HCT116 (cell line): ENCODE results near the gene TEX54. TPM values are rescaled to one million over a fixed set of nuclear protein-coding genes. Genes with fewer than 3 reads are reported as not detected.

Experiments
- ATAC-seq: fragments of 200-7000 bp; cut with Tn5 transposase; 2 replicates; pipeline ENCODE4 v1.9.1; 2020; ENCODE audit warnings: mild to moderate bottlenecking, moderate library complexity
- BruUV-seq: library from RNA; stranded (reverse); fragments of 400-500 nt; replicated peaks from 2 replicates; lab custom pipeline; 2021; lab: Mats Ljungman, UMichigan
- CTCF ChIA-PET: fragments of 300-600 bp; sonication (Branson Sonifier 250); formaldehyde crosslinking; loops from one replicate; lab custom pipeline; 2021; ENCODE audit warnings: antibody characterized with exemption; lab: Charles Lee
- POLR2A ChIA-PET: fragments of 300-600, 350-600 bp; sonication (Branson Sonifier 250); formaldehyde crosslinking; loops from one replicate; lab custom pipeline; 2021; ENCODE audit warnings: antibody characterized with exemption; lab: Charles Lee
- RAD21 ChIA-PET, 2 experiments: fragments of 300-600 bp; sonication (Branson Sonifier 250); formaldehyde crosslinking; loops; one replicate each; lab custom pipeline; 2023; ENCODE audit warnings: low total read pairs in 2 of 2; ENCODE audit not compliant: uncharacterized antibody in 2 of 2, unreplicated experiment in 2 of 2, low non-redundant PET in 1 of 2; lab: Charles Lee
- DNase-seq: peaks from one replicate; pipeline ENCODE4 v3.0.0-alpha.2; 2010; ENCODE audit warnings: low read depth, low spot score
- H2AFZ ChIP-seq: fragments of 200-600 bp; shearing (Covaris generic), sonication (generic); 2 replicates; pipeline ENCODE4 v1.6.1; 2017; ENCODE audit warnings: low read depth, mixed run types, mixed read lengths, antibody characterized with exemption, low read length; ENCODE audit not compliant: poor library complexity, severe bottlenecking
- H3K27ac ChIP-seq: 2 replicates; pipeline ENCODE4 v1.5.1; 2012; ENCODE audit warnings: low read depth, low read length
- H3K27me3 ChIP-seq: fragments of 200-600 bp; sonication (generic); 2 replicates; pipeline ENCODE4 v1.6.1; 2016; ENCODE audit warnings: mixed run types, low read length, mixed read lengths; ENCODE audit not compliant: insufficient read depth
- H3K36me3 ChIP-seq, 2 experiments: fragments of 200-500 bp in 1 of 2; fragments of 200-600 bp in 1 of 2; sonication (Bioruptor generic) in 1 of 2; sonication (generic) in 1 of 2; 2 replicates each; pipeline versions ENCODE4 v1.5.1 to v1.6.1; 2014 to 2016; ENCODE audit warnings: low read length in 2 of 2, inconsistent platforms in 1 of 2, mixed read lengths in 1 of 2, mixed run types in 1 of 2; ENCODE audit not compliant: insufficient read depth in 2 of 2, control insufficient read depth in 1 of 2
- H3K4me1 ChIP-seq, 2 experiments: fragments of 200-600 bp in 1 of 2; sonication (generic) in 1 of 2; 2 replicates each; pipeline versions ENCODE4 v1.5.1 to v1.6.1; 2012 to 2017; ENCODE audit warnings: low read length in 2 of 2, inconsistent platforms in 1 of 2, mild to moderate bottlenecking in 1 of 2, mixed read lengths in 1 of 2, mixed run types in 1 of 2, moderate library complexity in 1 of 2; ENCODE audit not compliant: insufficient read depth in 2 of 2, control insufficient read depth in 1 of 2
- H3K4me2 ChIP-seq: fragments of 200-600 bp; sonication (generic); 2 replicates; pipeline ENCODE4 v1.6.1; 2017; ENCODE audit warnings: mixed run types, low read length, mixed read lengths
- H3K4me3 ChIP-seq, 2 experiments: fragments of 200-600 bp in 1 of 2; sonication (generic) in 1 of 2; replicated peaks in 1 of 2; 2 replicates each; pipeline ENCODE4 v1.5.1; 2011 to 2016; ENCODE audit warnings: low read length in 2 of 2, control low read depth in 1 of 2, low read depth in 1 of 2, mild to moderate bottlenecking in 1 of 2, mixed read lengths in 1 of 2, mixed run types in 1 of 2
- H3K79me2 ChIP-seq: fragments of 200-600 bp; sonication (generic); 2 replicates; pipeline ENCODE4 v1.6.1; 2017; ENCODE audit warnings: mild to moderate bottlenecking, mixed run types, low read length, moderate library complexity, mixed read lengths; ENCODE audit not compliant: insufficient read depth
- H3K9ac ChIP-seq: fragments of 200-600 bp; sonication (generic); 2 replicates; pipeline ENCODE4 v1.6.1; 2016; ENCODE audit warnings: low read length, mixed read lengths
- H3K9me2 ChIP-seq: fragments of 200-600 bp; sonication (generic), shearing (Covaris generic); 2 replicates; pipeline ENCODE4 v1.6.1; 2017; ENCODE audit warnings: mixed run types, mild to moderate bottlenecking, moderate library complexity; ENCODE audit not compliant: insufficient read depth
- H3K9me3 ChIP-seq, 2 experiments: fragments of 200-500 bp in 1 of 2; fragments of 200-600 bp in 1 of 2; sonication (Bioruptor generic) in 1 of 2; sonication (generic) in 1 of 2; 2 replicates each; pipeline ENCODE4 v1.6.1; 2014 to 2017; ENCODE audit warnings: low read length in 2 of 2, mixed read lengths in 2 of 2, inconsistent platforms in 1 of 2, low read depth in 1 of 2, mild to moderate bottlenecking in 1 of 2, mixed run types in 1 of 2, moderate library complexity in 1 of 2; ENCODE audit not compliant: control insufficient read depth in 1 of 2, insufficient read depth in 1 of 2
- H4K20me1 ChIP-seq: fragments of 200-600 bp; sonication (generic), shearing (Covaris generic); 2 replicates; pipeline ENCODE4 v1.6.1; 2017; ENCODE audit warnings: mixed run types, mild to moderate bottlenecking, moderate library complexity; ENCODE audit not compliant: insufficient read depth
- CEBPB ChIP-seq: IDR thresholded peaks from 2 replicates; pipeline ENCODE4 v1.6.1; 2012; ENCODE audit warnings: low read depth
- EGR1 ChIP-seq: IDR thresholded peaks from 2 replicates; pipeline ENCODE4 v1.6.1; 2012; ENCODE audit warnings: low read depth
- EZH2 ChIP-seq: fragments of 200-600 bp; sonication (generic); IDR thresholded peaks from 2 replicates; pipeline ENCODE4 v1.6.1; 2017; ENCODE audit warnings: antibody characterized with exemption, mixed run types
- EZH2phosphoT487 ChIP-seq: fragments of 200-600 bp; IDR thresholded peaks from 2 replicates; pipeline ENCODE4 v1.6.1; 2018; ENCODE audit warnings: antibody characterized with exemption, borderline replicate concordance
- FOSL1 ChIP-seq: IDR thresholded peaks from 2 replicates; pipeline ENCODE4 v1.6.1; 2012; ENCODE audit warnings: low read depth
- JUND ChIP-seq: IDR thresholded peaks from 2 replicates; pipeline ENCODE4 v1.6.1; 2012
- SIN3A ChIP-seq: IDR thresholded peaks from 2 replicates; pipeline ENCODE4 v1.6.1; 2012; ENCODE audit warnings: low read depth
- SP1 ChIP-seq: IDR thresholded peaks from 2 replicates; pipeline ENCODE4 v1.6.1; 2012; ENCODE audit warnings: low read depth
- SRF ChIP-seq: IDR thresholded peaks from 2 replicates; pipeline ENCODE4 v1.6.1; 2012; ENCODE audit warnings: low read depth
- YY1 ChIP-seq: IDR thresholded peaks from 2 replicates; pipeline ENCODE4 v1.6.1; 2011; ENCODE audit warnings: low read length, low read depth, moderate library complexity, mild to moderate bottlenecking; ENCODE audit not compliant: insufficient replicate concordance; ENCODE audit errors: extremely low read depth
- ZFX ChIP-seq: fragments of 450-650 bp; IDR thresholded peaks from 2 replicates; pipeline ENCODE4 v1.6.1; 2017
- ZNF274 ChIP-seq: fragments of 200-500 bp; sonication (Bioruptor generic); IDR thresholded peaks from 2 replicates; pipeline ENCODE4 v1.6.1; 2014; ENCODE audit warnings: mild to moderate bottlenecking, low read depth, low read length, inconsistent platforms
- intact Hi-C: fragments of 100-400 bp; cut with micrococcal nuclease; formaldehyde crosslinking; loops from 2 replicates; pipeline ENCODE4 v1.10.0; 2022
- total RNA-seq: library from RNA; stranded (reverse); gene quantifications from one replicate; pipeline ENCODE4 v1.2.1, GENCODE V29; 2021; ENCODE audit not compliant: unreplicated experiment
- TF ChIP-seq, protein P1 (sequence below): IDR thresholded peaks from 2 replicates; pipeline ENCODE4 v1.6.1; 2012; ENCODE audit warnings: low read depth
- TF ChIP-seq, protein P2 (sequence below): IDR thresholded peaks from 2 replicates; pipeline ENCODE4 v1.6.1; 2011; ENCODE audit warnings: mild to moderate bottlenecking, low read length, moderate library complexity; ENCODE audit not compliant: insufficient replicate concordance; ENCODE audit errors: extremely low read depth
- TF ChIP-seq, protein P3 (sequence below), 3 experiments: fragments of 200-600 bp in 1 of 3; sonication (generic) in 1 of 3; IDR thresholded peaks in 2 of 3; conservative IDR thresholded peaks in 1 of 3; 2 replicates each; pipeline ENCODE4 v1.5.1; 2012 to 2017; ENCODE audit warnings: low read depth in 2 of 3, low read length in 2 of 3, antibody characterized with exemption in 1 of 3, borderline replicate concordance in 1 of 3, control low read depth in 1 of 3, mild to moderate bottlenecking in 1 of 3, mixed read lengths in 1 of 3, mixed run types in 1 of 3, moderate library complexity in 1 of 3; ENCODE audit not compliant: insufficient read depth in 1 of 3
- TF ChIP-seq, protein P4 (sequence below): IDR thresholded peaks from 2 replicates; pipeline ENCODE4 v1.6.1; 2012

The TEX54 gene
- total RNA-seq, 1 experiment from 2014 or later = not detected

DNA sequence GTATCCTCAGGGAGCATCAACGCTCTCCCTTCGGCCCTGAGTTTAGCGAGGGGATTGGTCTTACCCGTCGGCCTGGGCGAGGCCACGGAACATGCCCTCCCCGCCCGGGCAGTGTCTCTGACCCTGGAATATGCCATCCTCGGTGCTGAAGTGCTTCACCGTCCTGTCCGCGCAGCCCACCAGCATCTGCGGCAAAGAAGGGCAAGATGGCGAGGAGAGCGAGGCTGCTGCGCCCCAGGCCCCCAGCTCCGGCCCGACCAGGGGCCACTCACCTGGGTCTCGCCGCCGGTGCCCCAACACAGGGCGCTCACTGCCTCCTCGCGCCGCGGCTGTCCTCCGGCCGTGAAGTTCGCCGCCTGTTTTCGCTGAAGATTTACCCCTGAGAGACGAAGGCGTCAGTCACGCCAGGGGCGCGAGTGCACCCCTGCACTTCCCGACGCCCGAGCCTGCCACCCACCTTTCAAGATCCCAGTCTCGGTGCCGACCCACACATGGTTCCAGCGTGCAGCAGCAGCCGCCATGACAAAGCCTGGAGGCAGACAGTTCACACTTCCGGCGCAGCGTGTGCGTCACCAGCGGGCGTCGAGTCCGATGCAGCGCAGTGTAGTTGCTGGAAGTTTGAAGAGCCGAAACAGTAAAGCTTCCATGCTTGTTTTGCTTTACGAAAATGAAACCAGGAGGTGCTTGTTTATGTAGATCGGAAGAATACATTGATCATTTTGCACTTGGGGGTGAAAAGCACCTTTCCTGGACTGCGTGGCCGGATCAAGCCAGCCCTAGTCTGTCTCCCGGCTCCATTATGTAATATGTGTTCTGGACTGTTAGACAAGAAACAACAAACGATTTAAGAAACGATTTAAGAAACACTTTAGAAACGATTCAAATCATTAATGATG is 6.7 kb upstream of the TEX54 start, which contains the start of gene WDR74 (continued):
- no peak for TF ChIP-seq JUND
- no peak for TF ChIP-seq SRF
- TF ChIP-seq, protein P1, sequence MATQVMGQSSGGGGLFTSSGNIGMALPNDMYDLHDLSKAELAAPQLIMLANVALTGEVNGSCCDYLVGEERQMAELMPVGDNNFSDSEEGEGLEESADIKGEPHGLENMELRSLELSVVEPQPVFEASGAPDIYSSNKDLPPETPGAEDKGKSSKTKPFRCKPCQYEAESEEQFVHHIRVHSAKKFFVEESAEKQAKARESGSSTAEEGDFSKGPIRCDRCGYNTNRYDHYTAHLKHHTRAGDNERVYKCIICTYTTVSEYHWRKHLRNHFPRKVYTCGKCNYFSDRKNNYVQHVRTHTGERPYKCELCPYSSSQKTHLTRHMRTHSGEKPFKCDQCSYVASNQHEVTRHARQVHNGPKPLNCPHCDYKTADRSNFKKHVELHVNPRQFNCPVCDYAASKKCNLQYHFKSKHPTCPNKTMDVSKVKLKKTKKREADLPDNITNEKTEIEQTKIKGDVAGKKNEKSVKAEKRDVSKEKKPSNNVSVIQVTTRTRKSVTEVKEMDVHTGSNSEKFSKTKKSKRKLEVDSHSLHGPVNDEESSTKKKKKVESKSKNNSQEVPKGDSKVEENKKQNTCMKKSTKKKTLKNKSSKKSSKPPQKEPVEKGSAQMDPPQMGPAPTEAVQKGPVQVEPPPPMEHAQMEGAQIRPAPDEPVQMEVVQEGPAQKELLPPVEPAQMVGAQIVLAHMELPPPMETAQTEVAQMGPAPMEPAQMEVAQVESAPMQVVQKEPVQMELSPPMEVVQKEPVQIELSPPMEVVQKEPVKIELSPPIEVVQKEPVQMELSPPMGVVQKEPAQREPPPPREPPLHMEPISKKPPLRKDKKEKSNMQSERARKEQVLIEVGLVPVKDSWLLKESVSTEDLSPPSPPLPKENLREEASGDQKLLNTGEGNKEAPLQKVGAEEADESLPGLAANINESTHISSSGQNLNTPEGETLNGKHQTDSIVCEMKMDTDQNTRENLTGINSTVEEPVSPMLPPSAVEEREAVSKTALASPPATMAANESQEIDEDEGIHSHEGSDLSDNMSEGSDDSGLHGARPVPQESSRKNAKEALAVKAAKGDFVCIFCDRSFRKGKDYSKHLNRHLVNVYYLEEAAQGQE = no peak

DNA sequence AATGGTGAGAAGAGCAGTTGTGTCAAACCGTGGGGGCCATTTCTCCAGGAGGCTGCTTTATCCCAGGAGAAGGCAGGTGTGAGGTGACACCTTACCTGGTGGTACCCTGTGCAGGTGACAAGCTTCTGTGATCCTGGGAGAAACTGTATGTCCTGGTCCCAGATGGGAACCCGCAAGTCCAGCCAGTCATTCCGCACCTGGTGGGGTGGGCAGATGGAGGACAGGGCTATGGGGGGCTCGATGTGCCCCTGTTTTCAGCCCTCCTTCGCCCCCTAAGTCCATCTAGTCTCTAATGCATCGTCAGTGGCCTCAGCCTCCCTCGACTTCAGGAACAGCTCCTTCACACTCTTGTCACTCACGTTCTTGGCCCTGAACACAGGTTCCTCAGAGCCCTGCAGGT is 2.7 kb upstream of the TEX54 start:
- no peak overlapping the region for H3K4me3 ChIP-seq
- DNase-seq (no peak), ATAC-seq (no peak)
- no peaks in the 10 kb centered on the region for H3K9me3 ChIP-seq
- no peaks in the 10 kb centered on the region; the same call in 1 of the 2 replicates for H4K20me1 ChIP-seq
- peaks cover 5 to 35% of the 10 kb centered on the region in 2 experiments for H3K4me1 ChIP-seq
- intact Hi-C loops = no loop called here
- H3K27me3 ChIP-seq = no peaks in the 10 kb centered on the region
- no peaks in the 10 kb centered on the region for H3K9me2 ChIP-seq
- no peak overlapping the region for H3K9ac ChIP-seq
- H3K79me2 ChIP-seq = peaks cover 63% of the 10 kb centered on the region
- no peak overlapping the region for H3K27ac ChIP-seq
- H3K36me3 ChIP-seq = peaks cover 15 to 40% of the 10 kb centered on the region in 2 experiments
- no peak overlapping the region for H2AFZ ChIP-seq
- POLR2A ChIA-PET = no interaction called here
- BruUV-seq = no TSS peak
- H3K4me2 ChIP-seq = no peak overlapping the region
- RAD21 ChIA-PET = no interaction called here
- CTCF ChIA-PET = interaction anchor here (0.5 kb wide), 1 partner anchor 161 kb away, joined by 5 read pairs; no protein-coding TSS in a partner anchor
- TF ChIP-seq YY1 (no peak), ZFX (no peak), SIN3A (no peak), SP1 (no peak), JUND (no peak), EZH2 (no peak), EZH2phosphoT487 (no peak), FOSL1 (no peak), ZNF274 (no peak), EGR1 (no peak), CEBPB (no peak)
- TF ChIP-seq, protein P2, sequence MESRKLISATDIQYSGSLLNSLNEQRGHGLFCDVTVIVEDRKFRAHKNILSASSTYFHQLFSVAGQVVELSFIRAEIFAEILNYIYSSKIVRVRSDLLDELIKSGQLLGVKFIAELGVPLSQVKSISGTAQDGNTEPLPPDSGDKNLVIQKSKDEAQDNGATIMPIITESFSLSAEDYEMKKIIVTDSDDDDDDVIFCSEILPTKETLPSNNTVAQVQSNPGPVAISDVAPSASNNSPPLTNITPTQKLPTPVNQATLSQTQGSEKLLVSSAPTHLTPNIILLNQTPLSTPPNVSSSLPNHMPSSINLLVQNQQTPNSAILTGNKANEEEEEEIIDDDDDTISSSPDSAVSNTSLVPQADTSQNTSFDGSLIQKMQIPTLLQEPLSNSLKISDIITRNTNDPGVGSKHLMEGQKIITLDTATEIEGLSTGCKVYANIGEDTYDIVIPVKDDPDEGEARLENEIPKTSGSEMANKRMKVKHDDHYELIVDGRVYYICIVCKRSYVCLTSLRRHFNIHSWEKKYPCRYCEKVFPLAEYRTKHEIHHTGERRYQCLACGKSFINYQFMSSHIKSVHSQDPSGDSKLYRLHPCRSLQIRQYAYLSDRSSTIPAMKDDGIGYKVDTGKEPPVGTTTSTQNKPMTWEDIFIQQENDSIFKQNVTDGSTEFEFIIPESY = no peak
- TF ChIP-seq, protein P3, sequence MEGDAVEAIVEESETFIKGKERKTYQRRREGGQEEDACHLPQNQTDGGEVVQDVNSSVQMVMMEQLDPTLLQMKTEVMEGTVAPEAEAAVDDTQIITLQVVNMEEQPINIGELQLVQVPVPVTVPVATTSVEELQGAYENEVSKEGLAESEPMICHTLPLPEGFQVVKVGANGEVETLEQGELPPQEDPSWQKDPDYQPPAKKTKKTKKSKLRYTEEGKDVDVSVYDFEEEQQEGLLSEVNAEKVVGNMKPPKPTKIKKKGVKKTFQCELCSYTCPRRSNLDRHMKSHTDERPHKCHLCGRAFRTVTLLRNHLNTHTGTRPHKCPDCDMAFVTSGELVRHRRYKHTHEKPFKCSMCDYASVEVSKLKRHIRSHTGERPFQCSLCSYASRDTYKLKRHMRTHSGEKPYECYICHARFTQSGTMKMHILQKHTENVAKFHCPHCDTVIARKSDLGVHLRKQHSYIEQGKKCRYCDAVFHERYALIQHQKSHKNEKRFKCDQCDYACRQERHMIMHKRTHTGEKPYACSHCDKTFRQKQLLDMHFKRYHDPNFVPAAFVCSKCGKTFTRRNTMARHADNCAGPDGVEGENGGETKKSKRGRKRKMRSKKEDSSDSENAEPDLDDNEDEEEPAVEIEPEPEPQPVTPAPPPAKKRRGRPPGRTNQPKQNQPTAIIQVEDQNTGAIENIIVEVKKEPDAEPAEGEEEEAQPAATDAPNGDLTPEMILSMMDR (IDR thresholded peaks at IDR 0.05 in 2 of 3, conservative IDR thresholded peaks at IDR 0.05 in 1 of 3; ENCODE audit: borderline replicate concordance in 1 of 3, insufficient read depth in 1 of 3, low read depth in 2 of 3, low read length in 2 of 3) = no peak
- TF ChIP-seq, protein P4, sequence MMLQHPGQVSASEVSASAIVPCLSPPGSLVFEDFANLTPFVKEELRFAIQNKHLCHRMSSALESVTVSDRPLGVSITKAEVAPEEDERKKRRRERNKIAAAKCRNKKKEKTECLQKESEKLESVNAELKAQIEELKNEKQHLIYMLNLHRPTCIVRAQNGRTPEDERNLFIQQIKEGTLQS = no peak
